Vagina (tissue), 2 donors: Measurements from ENCODE around the gene CRISPLD2. TPM values are rescaled to one million over a fixed set of nuclear protein-coding genes. Genes with fewer than 3 reads are reported as not detected.

Source experiments
- DNase-seq, 2 donors: peaks; one replicate each; pipeline ENCODE4 v3.0.0-alpha.2; 2017; ENCODE audit errors: extremely low spot score in 2 of 2
- H3K27ac ChIP-seq: fragments of 200-600 bp; sonication (generic); one replicate; pipeline ENCODE4 v1.5.1; 2019
- H3K27me3 ChIP-seq: fragments of 200-600 bp; sonication (generic); one replicate; pipeline ENCODE4 v1.5.1; 2019
- H3K36me3 ChIP-seq, 2 donors: fragments of 200-600 bp; sonication (generic); one replicate each; pipeline ENCODE4 v1.5.1; 2017 to 2019
- H3K4me1 ChIP-seq: fragments of 200-600 bp; sonication (generic); one replicate; pipeline ENCODE4 v1.5.1; 2019
- H3K4me3 ChIP-seq, 2 donors: fragments of 200-600 bp; sonication (generic); 1 replicate in 1 of 2; 2 replicates in 1 of 2; pipeline ENCODE4 v1.5.1; 2016 to 2019
- H3K9me3 ChIP-seq: fragments of 200-600 bp; sonication (generic); one replicate; pipeline ENCODE4 v1.5.1; 2019
- POLR2A ChIP-seq, 2 donors: fragments of 450-650 bp; IDR thresholded peaks; one replicate each; pipeline ENCODE4 v1.6.1; 2017; ENCODE audit warnings: antibody characterized with exemption in 2 of 2, mild to moderate bottlenecking in 2 of 2, moderate library complexity in 2 of 2
- POLR2AphosphoS5 ChIP-seq, 2 donors: sonication (generic); formaldehyde crosslinking; IDR thresholded peaks; one replicate each; pipeline ENCODE4 v1.9.0; 2017; ENCODE audit warnings: antibody characterized with exemption in 2 of 2, mild to moderate bottlenecking in 2 of 2, low read depth in 1 of 2; ENCODE audit not compliant: insufficient read depth in 1 of 2
- intact Hi-C: fragments of 100-400 bp; cut with DNase I; formaldehyde crosslinking; loops from one replicate; pipeline ENCODE4 v1.15.1; 2023
- total RNA-seq: library from RNA; depleted of rRNA; stranded (reverse); fragments of >200 nt; gene quantifications from one replicate; pipeline ENCODE4 v1.2.3, GENCODE V29; 2016
- TF ChIP-seq, protein P1 (sequence below), 3 experiments: fragments of 450-650 bp in 2 of 3; fragments of 200-600 bp in 1 of 3; sonication (generic) in 1 of 3; IDR thresholded peaks; one replicate each; pipeline ENCODE4 v1.5.1; 2017 to 2019; ENCODE audit warnings: antibody characterized with exemption in 3 of 3, mild to moderate bottlenecking in 2 of 3, moderate library complexity in 2 of 3

CRISPLD2 gene
- total RNA-seq, 1 donor from 2014 or later: 320 TPM

DNA sequence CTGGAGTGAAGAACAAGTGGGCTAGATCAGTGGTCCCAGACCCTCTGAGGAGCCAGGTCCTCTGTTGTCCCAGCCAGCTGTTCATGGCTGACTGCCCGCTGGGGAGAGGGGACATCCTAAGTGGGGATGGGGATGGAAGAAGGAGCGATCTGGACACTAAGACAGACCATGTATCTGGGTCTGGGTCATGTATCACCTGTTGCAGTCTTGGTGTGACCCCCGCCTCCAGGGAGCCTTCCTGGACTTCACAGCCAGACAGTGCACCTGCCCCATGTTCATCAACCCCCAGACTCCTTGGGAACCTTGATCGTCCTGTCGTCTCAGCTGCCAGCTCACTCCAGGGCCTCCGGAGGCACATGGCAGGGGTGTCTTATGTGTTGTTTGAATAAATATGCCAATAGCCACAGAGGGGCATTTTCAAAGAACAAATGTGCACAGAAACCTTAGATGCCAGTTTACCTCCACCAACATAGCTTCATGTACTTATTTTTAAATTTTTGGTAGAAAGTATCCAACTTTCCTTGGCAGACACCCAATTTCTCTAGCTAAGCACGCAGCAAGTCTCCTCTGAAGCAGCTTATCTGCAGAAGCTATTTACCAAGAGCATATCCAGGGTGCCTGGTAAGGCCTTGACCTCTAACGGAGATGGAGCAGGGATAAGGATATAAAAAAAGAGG lies 43.2 kb downstream of the CRISPLD2 start:
- Histone ChIP-seq H3K4me3 (no peak overlapping the region), H3K27ac (no peak overlapping the region), H3K36me3 (peaks cover 5 to 52% of the 10 kb centered on the region in 2 donors), H3K9me3 (no peaks in the 10 kb centered on the region), H3K27me3 (no peaks in the 10 kb centered on the region), H3K4me1 (no peaks in the 10 kb centered on the region)
- no peak for DNase-seq
- TF ChIP-seq POLR2AphosphoS5 (IDR thresholded peaks at IDR 0.05; ENCODE audit: insufficient read depth in 1 of 2, low read depth in 1 of 2): no peak
- TF ChIP-seq, protein P1, sequence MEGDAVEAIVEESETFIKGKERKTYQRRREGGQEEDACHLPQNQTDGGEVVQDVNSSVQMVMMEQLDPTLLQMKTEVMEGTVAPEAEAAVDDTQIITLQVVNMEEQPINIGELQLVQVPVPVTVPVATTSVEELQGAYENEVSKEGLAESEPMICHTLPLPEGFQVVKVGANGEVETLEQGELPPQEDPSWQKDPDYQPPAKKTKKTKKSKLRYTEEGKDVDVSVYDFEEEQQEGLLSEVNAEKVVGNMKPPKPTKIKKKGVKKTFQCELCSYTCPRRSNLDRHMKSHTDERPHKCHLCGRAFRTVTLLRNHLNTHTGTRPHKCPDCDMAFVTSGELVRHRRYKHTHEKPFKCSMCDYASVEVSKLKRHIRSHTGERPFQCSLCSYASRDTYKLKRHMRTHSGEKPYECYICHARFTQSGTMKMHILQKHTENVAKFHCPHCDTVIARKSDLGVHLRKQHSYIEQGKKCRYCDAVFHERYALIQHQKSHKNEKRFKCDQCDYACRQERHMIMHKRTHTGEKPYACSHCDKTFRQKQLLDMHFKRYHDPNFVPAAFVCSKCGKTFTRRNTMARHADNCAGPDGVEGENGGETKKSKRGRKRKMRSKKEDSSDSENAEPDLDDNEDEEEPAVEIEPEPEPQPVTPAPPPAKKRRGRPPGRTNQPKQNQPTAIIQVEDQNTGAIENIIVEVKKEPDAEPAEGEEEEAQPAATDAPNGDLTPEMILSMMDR (IDR thresholded peaks at IDR 0.05): no peak
- no peak for TF ChIP-seq POLR2A (IDR thresholded peaks at IDR 0.05)
- intact Hi-C loops: no loop called here

DNA sequence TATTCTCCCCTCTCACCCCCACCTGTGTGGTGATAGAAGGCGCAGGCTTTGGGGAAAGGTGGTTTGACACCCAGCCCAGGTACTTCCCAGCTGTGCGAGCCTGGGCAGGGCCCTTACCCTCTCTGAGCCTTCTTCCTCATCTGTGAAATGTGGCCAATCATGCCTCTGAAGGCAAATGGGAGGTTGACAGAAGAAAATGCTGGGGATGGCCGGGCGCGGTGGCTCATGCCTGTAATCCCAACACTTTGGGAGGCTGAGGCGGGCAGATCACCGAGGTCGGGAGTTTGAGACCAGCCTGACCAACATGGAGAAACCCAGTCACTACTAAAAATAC lies 43.7 kb downstream of the CRISPLD2 start:
- peaks cover 5 to 52% of the 10 kb centered on the region in 2 donors for H3K36me3 ChIP-seq
- no peaks in the 10 kb centered on the region for H3K27me3 ChIP-seq
- H3K9me3 ChIP-seq: no peaks in the 10 kb centered on the region
- H3K27ac ChIP-seq: no peak overlapping the region
- no peak for DNase-seq
- TF ChIP-seq POLR2AphosphoS5 (IDR thresholded peaks at IDR 0.05; ENCODE audit: insufficient read depth in 1 of 2, low read depth in 1 of 2) (peak in 1 of 2 donors; percentile 20), POLR2A (IDR thresholded peaks at IDR 0.05) (no peak)
- no peak overlapping the region for H3K4me3 ChIP-seq
- intact Hi-C loops: no loop called here
- no peaks in the 10 kb centered on the region for H3K4me1 ChIP-seq

DNA sequence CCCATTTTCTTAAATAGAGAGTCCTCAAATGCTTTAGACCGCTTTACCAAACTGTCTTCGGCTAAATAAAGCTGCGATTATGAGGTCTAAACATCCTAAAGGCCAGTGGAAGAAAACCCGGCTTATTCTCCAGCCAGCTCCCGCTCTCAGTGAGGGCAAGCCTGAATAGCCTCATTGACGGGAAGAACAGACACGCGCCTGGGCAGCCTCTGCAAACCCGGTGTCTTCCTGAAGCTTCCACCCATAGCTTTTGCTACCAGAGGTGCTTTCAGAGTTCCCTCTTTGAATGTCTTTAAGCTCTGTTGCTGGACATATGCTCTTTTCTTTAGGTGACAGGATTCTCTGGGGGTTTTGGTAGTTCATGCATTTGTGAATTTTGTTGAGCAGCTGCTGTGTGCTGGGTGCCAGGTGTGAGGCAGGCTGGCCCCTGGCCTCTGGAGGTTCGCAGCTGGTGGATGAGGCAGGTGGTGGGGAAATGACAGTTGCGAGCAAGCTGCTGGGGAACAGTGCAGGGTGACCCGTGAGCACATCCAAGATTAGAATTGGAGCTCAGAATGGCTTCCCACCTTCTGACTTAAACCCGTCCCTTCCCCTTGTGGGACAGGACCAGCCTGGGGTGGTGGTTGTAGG lies 44.7 kb downstream of the CRISPLD2 start:
- intact Hi-C loops: no loop called here
- TF ChIP-seq POLR2AphosphoS5 (IDR thresholded peaks at IDR 0.05; ENCODE audit: insufficient read depth in 1 of 2, low read depth in 1 of 2): peak in 1 of 2 donors; percentile 46
- TF ChIP-seq POLR2A (IDR thresholded peaks at IDR 0.05): no peak
- Histone ChIP-seq H3K4me1 (no peaks in the 10 kb centered on the region), H3K27ac (no peak overlapping the region), H3K9me3 (no peaks in the 10 kb centered on the region), H3K36me3 (peaks cover 5 to 52% of the 10 kb centered on the region in 2 donors), H3K27me3 (no peaks in the 10 kb centered on the region), H3K4me3 (no peak overlapping the region)
- no peak for DNase-seq

DNA sequence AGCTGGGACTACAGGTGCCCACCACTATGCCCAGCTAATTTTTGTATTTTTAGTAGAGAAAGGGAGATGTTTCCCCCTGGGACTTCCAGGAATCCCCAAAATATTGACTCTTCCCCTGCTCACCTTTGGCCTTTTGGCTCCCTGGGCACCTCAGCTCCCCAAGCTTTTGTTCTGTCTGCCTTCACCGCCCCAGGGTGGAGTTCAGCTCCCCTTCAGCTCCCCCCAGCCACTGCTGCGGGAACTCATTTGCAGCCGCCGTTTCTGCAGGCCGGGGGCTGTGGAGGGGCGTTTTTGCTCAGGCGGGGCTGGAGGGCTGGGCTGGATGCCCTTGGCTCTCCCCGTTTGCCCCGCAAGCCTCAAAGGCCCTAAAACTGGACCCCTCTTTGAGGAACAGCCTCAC lies 47.9 kb downstream of the CRISPLD2 start:
- no peaks in the 10 kb centered on the region for H3K9me3 ChIP-seq
- H3K27ac ChIP-seq: no peak overlapping the region
- H3K36me3 ChIP-seq: peaks cover 0 to 41% of the 10 kb centered on the region in 2 donors
- H3K4me3 ChIP-seq: no peak overlapping the region
- no peak for TF ChIP-seq POLR2A (IDR thresholded peaks at IDR 0.05)
- DNase-seq: no peak
- H3K27me3 ChIP-seq: no peaks in the 10 kb centered on the region
- intact Hi-C loops: no loop called here
- no peaks in the 10 kb centered on the region for H3K4me1 ChIP-seq

DNA sequence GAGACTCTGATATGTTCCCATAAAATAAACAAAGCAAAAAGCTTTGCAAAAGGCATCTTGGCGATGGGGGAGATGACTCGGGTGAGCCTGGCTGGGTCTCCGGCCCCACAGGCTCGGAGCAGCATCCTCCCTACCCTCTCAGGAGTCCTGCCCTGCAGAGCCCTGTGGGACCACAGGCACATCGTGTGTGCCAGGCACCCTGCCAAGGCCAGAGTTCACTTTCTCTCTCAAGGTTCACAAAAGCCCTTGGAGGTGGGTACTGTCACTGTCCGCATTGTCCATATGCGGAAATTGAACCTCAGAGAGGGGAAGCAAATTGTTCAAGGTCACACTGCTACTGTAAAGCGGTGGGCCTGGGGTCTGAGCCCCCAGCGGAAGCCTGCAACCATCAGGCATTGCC lies 48.5 kb downstream of the CRISPLD2 start:
- peaks cover 0 to 45% of the 10 kb centered on the region in 2 donors for H3K36me3 ChIP-seq
- H3K27me3 ChIP-seq: no peaks in the 10 kb centered on the region
- H3K4me3 ChIP-seq: no peak overlapping the region
- no peak overlapping the region for H3K27ac ChIP-seq
- no peaks in the 10 kb centered on the region for H3K9me3 ChIP-seq
- H3K4me1 ChIP-seq: no peaks in the 10 kb centered on the region
- TF ChIP-seq, protein P1 (IDR thresholded peaks at IDR 0.05): no peak
- TF ChIP-seq POLR2AphosphoS5 (IDR thresholded peaks at IDR 0.05; ENCODE audit: insufficient read depth in 1 of 2, low read depth in 1 of 2): peak in 1 of 2 donors; percentile 50
- no peak for DNase-seq
- intact Hi-C loops: no loop called here

DNA sequence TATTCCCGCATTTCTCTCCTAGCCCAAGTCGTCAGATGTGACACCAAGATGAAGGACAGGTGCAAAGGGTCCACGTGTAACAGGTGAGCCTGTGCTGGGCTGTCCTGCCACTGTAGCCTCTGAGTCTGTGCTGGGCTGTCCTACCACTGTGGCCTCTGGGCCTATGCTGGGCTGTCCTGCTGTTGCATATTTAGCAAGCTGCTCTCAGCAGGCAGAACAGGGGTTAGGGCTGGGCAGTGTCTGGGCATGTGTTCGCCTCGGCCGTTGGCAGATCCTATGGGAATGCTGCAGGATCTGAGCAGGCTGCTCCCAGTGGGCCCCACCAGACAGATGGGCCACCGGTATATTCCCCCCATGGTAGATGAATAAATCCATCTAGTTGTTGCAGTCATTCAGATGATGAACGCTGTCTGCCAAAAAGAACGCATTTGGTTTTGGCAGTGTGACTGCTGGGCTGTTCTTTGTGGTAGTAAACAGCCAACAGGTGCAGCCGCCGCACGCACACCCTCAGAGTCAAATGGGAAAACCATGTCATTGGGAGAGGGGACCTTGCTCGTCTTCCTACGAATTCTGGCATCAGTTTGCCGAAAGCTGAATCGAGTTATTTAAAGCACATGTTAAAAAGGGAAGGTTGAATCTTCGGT lies 49.2 kb downstream of the CRISPLD2 start:
- H3K4me1 ChIP-seq: no peaks in the 10 kb centered on the region
- H3K36me3 ChIP-seq: peaks cover 0 to 49% of the 10 kb centered on the region in 2 donors
- TF ChIP-seq POLR2AphosphoS5 (IDR thresholded peaks at IDR 0.05; ENCODE audit: insufficient read depth in 1 of 2, low read depth in 1 of 2): no peak
- TF ChIP-seq, protein P1 (IDR thresholded peaks at IDR 0.05): no peak
- TF ChIP-seq POLR2A (IDR thresholded peaks at IDR 0.05): no peak
- H3K4me3 ChIP-seq: no peak overlapping the region
- H3K9me3 ChIP-seq: no peaks in the 10 kb centered on the region
- H3K27ac ChIP-seq: no peak overlapping the region
- DNase-seq: no peak
- H3K27me3 ChIP-seq: no peaks in the 10 kb centered on the region
- intact Hi-C loops: no loop called here
